ENCODE data around the gene NAPEPLD. TPM values are rescaled to one million over a fixed set of nuclear protein-coding genes. Genes with fewer than 3 reads are reported as not detected.
"Not testable (repeated sequence)": the region's sequence is repeated elsewhere in the genome, so short reads cannot be mapped to it uniquely, and the experiment has no call there.

The NAPEPLD gene
- total RNA-seq, 2 experiments from 2014 or later = 6.0 to 6.8 TPM

GRCh38 chr7:103155331-103156024, 6.6 kb upstream of the NAPEPLD start:
- H3K27ac Mint-ChIP-seq = peak overlapping the region; percentile 65
- H3K36me3 Mint-ChIP-seq (ENCODE audit: low read depth); H3K27me3 Mint-ChIP-seq (ENCODE audit: low read depth); POLR2A ChIA-PET; H3K9me3 Mint-ChIP-seq (ENCODE audit: insufficient read depth): not testable (repeated sequence)
- ATAC-seq (peak; percentile 49), DNase-seq (peak; percentile 27)
- peaks cover 19% of the 10 kb centered on the region for H3K4me1 Mint-ChIP-seq (ENCODE audit: low read depth)
- H3K4me3 Mint-ChIP-seq = peak overlapping the region; percentile 41
- CTCF ChIA-PET = interaction anchor here (1.2 to 1.8 kb wide), 2 partner anchors 9 to 93 kb away, joined by 4 to 5 read pairs; no protein-coding TSS in a partner anchor

- DNase-seq = no peak
- no peak overlapping the region for H3K4me3 Mint-ChIP-seq
- no peak overlapping the region for H3K27ac Mint-ChIP-seq
- ChIA-PET CTCF (no interaction called here), POLR2A (no interaction called here)
- no peaks in the 10 kb centered on the region for H3K9me3 Mint-ChIP-seq (ENCODE audit: insufficient read depth)
- ATAC-seq = no peak
- peaks cover 27% of the 10 kb centered on the region for H3K4me1 Mint-ChIP-seq (ENCODE audit: low read depth)
- peaks cover 5% of the 10 kb centered on the region for H3K36me3 Mint-ChIP-seq (ENCODE audit: low read depth)
- no peaks in the 10 kb centered on the region for H3K27me3 Mint-ChIP-seq (ENCODE audit: low read depth)
These were observed 5.1 kb upstream of the NAPEPLD start for GRCh38 chr7:103154042-103154441.

GRCh38 chr7:103152744-103153617, 4.1 kb upstream of the NAPEPLD start:
- H3K27me3 Mint-ChIP-seq (ENCODE audit: low read depth); H3K9me3 Mint-ChIP-seq (ENCODE audit: insufficient read depth); H3K4me3 Mint-ChIP-seq; H3K36me3 Mint-ChIP-seq (ENCODE audit: low read depth); CTCF ChIA-PET; POLR2A ChIA-PET; ATAC-seq; DNase-seq; H3K27ac Mint-ChIP-seq: not testable (repeated sequence)
- H3K4me1 Mint-ChIP-seq (ENCODE audit: low read depth) = peaks cover 33% of the 10 kb centered on the region

- H3K27ac Mint-ChIP-seq; DNase-seq; H3K9me3 Mint-ChIP-seq (ENCODE audit: insufficient read depth); CTCF ChIA-PET; H3K36me3 Mint-ChIP-seq (ENCODE audit: low read depth); POLR2A ChIA-PET; ATAC-seq; H3K27me3 Mint-ChIP-seq (ENCODE audit: low read depth); H3K4me3 Mint-ChIP-seq: not testable (repeated sequence)
- H3K4me1 Mint-ChIP-seq (ENCODE audit: low read depth) = peaks cover 39% of the 10 kb centered on the region
These were observed 3.2 kb upstream of the NAPEPLD start for GRCh38 chr7:103151993-103152676.

GRCh38 chr7:103150192-103150591, 1.3 kb upstream of the NAPEPLD start:
- DNase-seq (no peak), ATAC-seq (no peak)
- no peaks in the 10 kb centered on the region for H3K27me3 Mint-ChIP-seq (ENCODE audit: low read depth)
- peak overlapping the region; percentile 60 for H3K27ac Mint-ChIP-seq
- H3K9me3 Mint-ChIP-seq (ENCODE audit: insufficient read depth) = no peaks in the 10 kb centered on the region
- peaks cover 37% of the 10 kb centered on the region for H3K4me1 Mint-ChIP-seq (ENCODE audit: low read depth)
- peaks cover 10% of the 10 kb centered on the region for H3K36me3 Mint-ChIP-seq (ENCODE audit: low read depth)
- POLR2A ChIA-PET = no interaction called here
- CTCF ChIA-PET = no interaction called here
- peak overlapping the region; percentile 47 for H3K4me3 Mint-ChIP-seq

GRCh38 chr7:103149808-103150180, 895 bp upstream of the NAPEPLD start:
- DNase-seq (no peak), ATAC-seq (no peak)
- Mint-ChIP-seq H3K27me3 (ENCODE audit: low read depth) (no peaks in the 10 kb centered on the region), H3K36me3 (ENCODE audit: low read depth) (peaks cover 10% of the 10 kb centered on the region), H3K4me3 (peak overlapping the region; percentile 97), H3K4me1 (ENCODE audit: low read depth) (peaks cover 37% of the 10 kb centered on the region), H3K9me3 (ENCODE audit: insufficient read depth) (no peaks in the 10 kb centered on the region), H3K27ac (peak overlapping the region; percentile 89)
- ChIA-PET CTCF (interaction anchor here (1.5 kb wide), 1 partner anchor 75 kb away, joined by 3 read pairs; the partner anchor contains the start of genes ARMC10 and FBXL13), POLR2A (interaction anchor here (1.5 kb wide), 1 partner anchor 75 kb away, joined by 18 read pairs; the partner anchor contains the start of genes ARMC10 and FBXL13)

- Mint-ChIP-seq H3K4me1 (ENCODE audit: low read depth) (peaks cover 37% of the 10 kb centered on the region), H3K4me3 (peak overlapping the region; percentile 97), H3K27me3 (ENCODE audit: low read depth) (no peaks in the 10 kb centered on the region), H3K36me3 (ENCODE audit: low read depth) (peaks cover 10% of the 10 kb centered on the region), H3K9me3 (ENCODE audit: insufficient read depth) (no peaks in the 10 kb centered on the region), H3K27ac (peak overlapping the region; percentile 97)
- POLR2A ChIA-PET = interaction anchor here (0.6 to 1.5 kb wide), 2 partner anchors 17 to 73 kb away, joined by 4 to 18 read pairs; partner anchors contain the start of genes ARMC10 and FBXL13
- no peak for ATAC-seq
- CTCF ChIA-PET = interaction anchor here (1.5 kb wide), 1 partner anchor 73 kb away, joined by 3 read pairs; the partner anchor contains the start of genes ARMC10 and FBXL13
- no peak for DNase-seq
These were observed 537 bp downstream of the NAPEPLD start for GRCh38 chr7:103148131-103148993.

GRCh38 chr7:103144754-103145153, 4.1 kb downstream of the NAPEPLD start:
- H3K4me3 Mint-ChIP-seq; H3K9me3 Mint-ChIP-seq (ENCODE audit: insufficient read depth); DNase-seq; CTCF ChIA-PET; POLR2A ChIA-PET; H3K27ac Mint-ChIP-seq; ATAC-seq; H3K27me3 Mint-ChIP-seq (ENCODE audit: low read depth): not testable (repeated sequence)
- H3K36me3 Mint-ChIP-seq (ENCODE audit: low read depth) = peaks cover 18% of the 10 kb centered on the region
- H3K4me1 Mint-ChIP-seq (ENCODE audit: low read depth) = peaks cover 26% of the 10 kb centered on the region

GRCh38 chr7:103143868-103144267, 5.0 kb downstream of the NAPEPLD start:
- CTCF ChIA-PET = no interaction called here
- peaks cover 14% of the 10 kb centered on the region for H3K36me3 Mint-ChIP-seq (ENCODE audit: low read depth)
- DNase-seq (no peak), ATAC-seq (no peak)
- no peak overlapping the region for H3K4me3 Mint-ChIP-seq
- no peaks in the 10 kb centered on the region for H3K9me3 Mint-ChIP-seq (ENCODE audit: insufficient read depth)
- H3K4me1 Mint-ChIP-seq (ENCODE audit: low read depth) = peaks cover 21% of the 10 kb centered on the region
- no peak overlapping the region for H3K27ac Mint-ChIP-seq
- POLR2A ChIA-PET = no interaction called here
- no peaks in the 10 kb centered on the region for H3K27me3 Mint-ChIP-seq (ENCODE audit: low read depth)

GRCh38 chr7:103142494-103142893, 6.4 kb downstream of the NAPEPLD start:
- H3K27ac Mint-ChIP-seq = no peak overlapping the region
- ATAC-seq (no peak), DNase-seq (no peak)
- H3K4me3 Mint-ChIP-seq = no peak overlapping the region
- CTCF ChIA-PET = interaction anchor here (0.9 kb wide), 1 partner anchor 12 kb away, joined by 3 read pairs; no protein-coding TSS in a partner anchor
- peaks cover 10% of the 10 kb centered on the region for H3K36me3 Mint-ChIP-seq (ENCODE audit: low read depth)
- H3K4me1 Mint-ChIP-seq (ENCODE audit: low read depth) = peaks cover 9% of the 10 kb centered on the region
- H3K27me3 Mint-ChIP-seq (ENCODE audit: low read depth) = no peaks in the 10 kb centered on the region
- POLR2A ChIA-PET = no interaction called here
- no peaks in the 10 kb centered on the region for H3K9me3 Mint-ChIP-seq (ENCODE audit: insufficient read depth)

- ChIA-PET POLR2A (no interaction called here), CTCF (no interaction called here)
- ATAC-seq (no peak), DNase-seq (no peak)
- no peak overlapping the region for H3K4me3 Mint-ChIP-seq
- H3K9me3 Mint-ChIP-seq (ENCODE audit: insufficient read depth) = no peaks in the 10 kb centered on the region
- H3K27ac Mint-ChIP-seq = no peak overlapping the region
- peaks cover 3% of the 10 kb centered on the region for H3K4me1 Mint-ChIP-seq (ENCODE audit: low read depth)
- peaks cover 10% of the 10 kb centered on the region for H3K36me3 Mint-ChIP-seq (ENCODE audit: low read depth)
- H3K27me3 Mint-ChIP-seq (ENCODE audit: low read depth) = no peaks in the 10 kb centered on the region
These were observed 7.0 kb downstream of the NAPEPLD start for GRCh38 chr7:103141753-103142404.

Measured in activated CD8-positive, alpha-beta T cell treated with anti-CD3 and anti-CD28 coated beads, Interleukin-2, amount 10 ng/mL, durations not matched to agents 7 days and 5 days (primary cell).